Osteoblast (primary cell): ENCODE measurements around the gene RPL38. TPM values are rescaled to one million over a fixed set of nuclear protein-coding genes. Genes with fewer than 3 reads are reported as not detected.

Experiments
- DNase-seq: peaks from one replicate; pipeline ENCODE4 v3.0.0; 2011; ENCODE audit warnings: low spot score, mixed read lengths; ENCODE audit not compliant: insufficient read length; ENCODE audit errors: missing footprints
- H2AFZ ChIP-seq: 2 replicates; pipeline ENCODE4 v1.6.0; 2011; ENCODE audit warnings: mild to moderate bottlenecking, low read length
- H3K27ac ChIP-seq: 2 replicates; pipeline ENCODE4 v1.5.1; 2011; ENCODE audit warnings: mild to moderate bottlenecking, low read depth, low read length, moderate library complexity
- H3K27me3 ChIP-seq: 2 replicates; pipeline ENCODE4 v1.6.0; 2012; ENCODE audit warnings: mild to moderate bottlenecking, control low read depth, inconsistent platforms, low read length, moderate library complexity; ENCODE audit not compliant: insufficient read depth
- H3K36me3 ChIP-seq: 2 replicates; pipeline ENCODE4 v1.5.1; 2011; ENCODE audit warnings: mild to moderate bottlenecking, low read length, control low read depth, moderate library complexity; ENCODE audit not compliant: insufficient read depth
- H3K4me1 ChIP-seq: 2 replicates; pipeline ENCODE4 v1.5.1; 2011; ENCODE audit warnings: mild to moderate bottlenecking, low read length, control low read depth, moderate library complexity; ENCODE audit not compliant: insufficient read depth
- H3K4me2 ChIP-seq: 2 replicates; pipeline ENCODE4 v1.6.0; 2011; ENCODE audit warnings: mild to moderate bottlenecking, low read length; ENCODE audit not compliant: insufficient read depth
- H3K4me3 ChIP-seq: fragments of 200-600 bp; sonication (generic); 3 replicates; pipeline ENCODE4 v1.5.1; 2012; ENCODE audit warnings: mild to moderate bottlenecking, low read length, inconsistent platforms; ENCODE audit not compliant: insufficient read depth
- H3K79me2 ChIP-seq: 2 replicates; pipeline ENCODE4 v1.6.0; 2012; ENCODE audit warnings: mild to moderate bottlenecking, low read length, control low read depth, inconsistent platforms; ENCODE audit not compliant: insufficient read depth
- H3K9me3 ChIP-seq: 2 replicates; pipeline ENCODE4 v1.5.1; 2011; ENCODE audit warnings: low read depth, low read length, control low read depth
- H4K20me1 ChIP-seq: 2 replicates; pipeline ENCODE4 v1.6.0; 2012; ENCODE audit warnings: mild to moderate bottlenecking, low read length, control low read depth; ENCODE audit not compliant: insufficient read depth
- CTCF ChIP-seq: IDR thresholded peaks from 2 replicates; pipeline ENCODE4 v1.5.1; 2011; ENCODE audit warnings: mild to moderate bottlenecking, low read depth, low read length, moderate library complexity; ENCODE audit errors: extremely low read depth
- total RNA-seq: library from RNA; depleted of rRNA; stranded (reverse); fragments of >200 nt; gene quantifications from 2 replicates; pipeline ENCODE4 v1.2.3, GENCODE V29; 2012

Gene RPL38
- total RNA-seq, 1 donor, result 470 TPM

GRCh38 chr17:74212913-74213791, 9.7 kb downstream of the RPL38 start, which contains the start of gene TTYH2:
Gene TTYH2, plus strand, starts transcription at chr17:74213571. Its CDS starts 17 bp downstream, at chr17:74213588.
- no peaks in the 10 kb centered on the region for H3K9me3 ChIP-seq
- peak; percentile 98 for DNase-seq
- H3K79me2 ChIP-seq, result peaks cover 3% of the 10 kb centered on the region
- H3K27me3 ChIP-seq, result no peaks in the 10 kb centered on the region
- peak; percentile 31 for TF ChIP-seq CTCF
- peak within 1 kb of the TSS; percentile 78 for H3K4me3 ChIP-seq
- peaks cover 36% of the 10 kb centered on the region for H4K20me1 ChIP-seq
- H3K36me3 ChIP-seq, result peaks cover 27% of the 10 kb centered on the region
- H3K4me2 ChIP-seq, result peak within 1 kb of the TSS; percentile 88
- H3K27ac ChIP-seq, result peak within 1 kb of the TSS; percentile 65
- peak within 1 kb of the TSS; percentile 81 for H2AFZ ChIP-seq
- H3K4me1 ChIP-seq, result peaks cover 28% of the 10 kb centered on the region

- Histone ChIP-seq H3K27ac (no peak overlapping the region), H3K4me3 (no peak overlapping the region), H2AFZ (no peak overlapping the region), H3K79me2 (no peaks in the 10 kb centered on the region), H3K9me3 (no peaks in the 10 kb centered on the region), H3K27me3 (no peaks in the 10 kb centered on the region), H3K4me1 (peaks cover 26% of the 10 kb centered on the region), H3K36me3 (peaks cover 20% of the 10 kb centered on the region), H4K20me1 (peaks cover 30% of the 10 kb centered on the region), H3K4me2 (no peak overlapping the region)
- no peak for TF ChIP-seq CTCF
- DNase-seq, result peak; percentile 52
Measured at GRCh38 chr17:74213861-74214391, 10.4 kb downstream of the RPL38 start.

- H3K27me3 ChIP-seq, result no peaks in the 10 kb centered on the region
- TF ChIP-seq CTCF, result no peak
- peak; percentile 57 for DNase-seq
- H3K4me3 ChIP-seq, result no peak overlapping the region
- H4K20me1 ChIP-seq, result peaks cover 22% of the 10 kb centered on the region
- H3K36me3 ChIP-seq, result peaks cover 12% of the 10 kb centered on the region
- H3K79me2 ChIP-seq, result no peaks in the 10 kb centered on the region
- no peak overlapping the region for H3K4me2 ChIP-seq
- peaks cover 26% of the 10 kb centered on the region for H3K4me1 ChIP-seq
- no peak overlapping the region for H2AFZ ChIP-seq
- no peaks in the 10 kb centered on the region for H3K9me3 ChIP-seq
- no peak overlapping the region for H3K27ac ChIP-seq
Measured at GRCh38 chr17:74214484-74215341, 11.2 kb downstream of the RPL38 start.
